ENCODE results near the gene TIMP3.

Gene TIMP3

GRCh38 chr22:32796865-32797573 is 4.5 kb upstream of the TIMP3 start:
- ATAC-seq = peak; percentile 86
- TF ChIP-seq BACH2 (CRISPR knock-in tag; IDR thresholded peaks at IDR 0.05; ENCODE audit: borderline replicate concordance) (no peak), PPARA (CRISPR knock-in tag; IDR thresholded peaks at IDR 0.05; ENCODE audit: borderline replicate concordance) (no peak), ZNF70 (CRISPR knock-in tag; IDR thresholded peaks at IDR 0.05) (no peak), CSRNP3 (CRISPR knock-in tag; IDR thresholded peaks at IDR 0.05) (no peak), ZC3H10 (CRISPR knock-in tag; IDR thresholded peaks at IDR 0.05) (no peak), GLIS3 (CRISPR knock-in tag; IDR thresholded peaks at IDR 0.05) (no peak), ZFP3 (CRISPR knock-in tag; IDR thresholded peaks at IDR 0.05) (no peak), TCF4 (CRISPR knock-in tag; IDR thresholded peaks at IDR 0.05; ENCODE audit: borderline replicate concordance) (no peak), TOX (CRISPR knock-in tag; IDR thresholded peaks at IDR 0.05; ENCODE audit: borderline replicate concordance) (no peak)

GRCh38 chr22:32799496-32799895 is 2.0 kb upstream of the TIMP3 start:
- ATAC-seq = no peak
- TF ChIP-seq POU6F1 (CRISPR knock-in tag; IDR thresholded peaks at IDR 0.05; ENCODE audit: borderline replicate concordance, low read depth) = no peak
- no peak for TF ChIP-seq GLIS3 (CRISPR knock-in tag; IDR thresholded peaks at IDR 0.05)
- no peak for TF ChIP-seq CREB5 (CRISPR knock-in tag; IDR thresholded peaks at IDR 0.05; ENCODE audit: low read depth)
- no peak for TF ChIP-seq ESRRG (CRISPR knock-in tag; IDR thresholded peaks at IDR 0.05)
- no peak for TF ChIP-seq OSR1 (CRISPR knock-in tag; IDR thresholded peaks at IDR 0.05)
- no peak for TF ChIP-seq ZC3H10 (CRISPR knock-in tag; IDR thresholded peaks at IDR 0.05)
- TF ChIP-seq PPARA (CRISPR knock-in tag; IDR thresholded peaks at IDR 0.05; ENCODE audit: borderline replicate concordance) = no peak

GRCh38 chr22:32800158-32800882 is 1.2 kb upstream of the TIMP3 start:
- ATAC-seq = no peak
- TF ChIP-seq ZC3H10 (CRISPR knock-in tag; IDR thresholded peaks at IDR 0.05) = no peak
- no peak for TF ChIP-seq ZFP30 (CRISPR knock-in tag; IDR thresholded peaks at IDR 0.05)
- no peak for TF ChIP-seq ZNF70 (CRISPR knock-in tag; IDR thresholded peaks at IDR 0.05)
- no peak for TF ChIP-seq RARB (CRISPR knock-in tag; IDR thresholded peaks at IDR 0.05)
- no peak for TF ChIP-seq CSDC2 (CRISPR knock-in tag; IDR thresholded peaks at IDR 0.05)
- no peak for TF ChIP-seq BACH2 (CRISPR knock-in tag; IDR thresholded peaks at IDR 0.05; ENCODE audit: borderline replicate concordance)
- TF ChIP-seq PPARA (CRISPR knock-in tag; IDR thresholded peaks at IDR 0.05; ENCODE audit: borderline replicate concordance) = no peak
- TF ChIP-seq CSRNP3 (CRISPR knock-in tag; IDR thresholded peaks at IDR 0.05) = no peak
- TF ChIP-seq SNAI2 (CRISPR knock-in tag; IDR thresholded peaks at IDR 0.05) = no peak
- no peak for TF ChIP-seq ARNTL (CRISPR knock-in tag; IDR thresholded peaks at IDR 0.05; ENCODE audit: borderline replicate concordance, low read depth)
- TF ChIP-seq TOX (CRISPR knock-in tag; IDR thresholded peaks at IDR 0.05; ENCODE audit: borderline replicate concordance) = no peak
- TF ChIP-seq ZFP3 (CRISPR knock-in tag; IDR thresholded peaks at IDR 0.05) = no peak
- no peak for TF ChIP-seq CREB5 (CRISPR knock-in tag; IDR thresholded peaks at IDR 0.05; ENCODE audit: low read depth)
- no peak for TF ChIP-seq GLIS3 (CRISPR knock-in tag; IDR thresholded peaks at IDR 0.05)
- no peak for TF ChIP-seq OSR1 (CRISPR knock-in tag; IDR thresholded peaks at IDR 0.05)
- TF ChIP-seq ZNF8 (CRISPR knock-in tag; IDR thresholded peaks at IDR 0.05) = no peak
- TF ChIP-seq POU6F1 (CRISPR knock-in tag; IDR thresholded peaks at IDR 0.05; ENCODE audit: borderline replicate concordance, low read depth) = no peak
- TF ChIP-seq ZNF565 (CRISPR knock-in tag; conservative IDR thresholded peaks at IDR 0.05; ENCODE audit: low read depth) = no peak
- no peak for TF ChIP-seq ESRRG (CRISPR knock-in tag; IDR thresholded peaks at IDR 0.05)

Data from SK-N-SH treated with all-trans-retinoic acid at 6 μM for 48 hours (cell line).